GM12872 (cell line): ENCODE measurements around the gene RALGPS1.

Experiments used
- CTCF ChIP-seq: IDR thresholded peaks from 3 replicates; pipeline ENCODE4 v1.5.1; 2011; ENCODE audit warnings: low read depth, mild to moderate bottlenecking, low read length, moderate library complexity; ENCODE audit not compliant: insufficient read depth

RALGPS1 gene

DNA sequence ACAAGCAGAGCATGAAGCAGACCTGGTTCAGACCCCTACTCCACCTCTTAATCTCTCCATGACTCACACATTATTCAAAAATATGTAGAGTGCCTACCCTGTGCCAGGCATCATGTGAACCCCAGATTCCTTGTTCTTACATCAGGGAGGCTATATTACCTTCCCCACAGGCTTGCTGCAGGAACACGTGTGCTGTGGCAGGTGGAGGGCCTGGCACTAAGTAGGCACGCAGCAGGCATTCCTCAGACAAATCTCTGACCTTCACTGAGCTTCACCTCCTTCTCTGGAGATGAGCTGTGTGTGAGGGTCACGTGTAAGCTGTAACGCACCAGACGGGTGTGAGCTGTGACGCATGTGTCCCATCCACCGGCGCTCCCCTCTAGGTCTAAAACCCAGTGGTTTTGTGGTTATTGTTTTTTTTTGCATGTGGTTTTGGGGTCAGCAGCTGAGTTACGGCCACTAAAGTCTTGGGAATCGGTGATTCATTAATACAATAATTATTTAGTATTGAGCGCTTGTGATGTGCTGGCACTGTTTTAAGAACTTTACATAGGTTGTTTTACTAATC lies 177.5 kb downstream of the RALGPS1 start:
- TF ChIP-seq CTCF, result no peak

- TF ChIP-seq CTCF, result 0 out of 3 replicates have a peak, but pooled peaks have one; percentile 9
These were observed 178.9 kb downstream of the RALGPS1 start for GRCh38 chr9:127093319-127094020.

GRCh38 chr9:127095411-127095810 lies 180.8 kb downstream of the RALGPS1 start:
- TF ChIP-seq CTCF, result no peak

DNA sequence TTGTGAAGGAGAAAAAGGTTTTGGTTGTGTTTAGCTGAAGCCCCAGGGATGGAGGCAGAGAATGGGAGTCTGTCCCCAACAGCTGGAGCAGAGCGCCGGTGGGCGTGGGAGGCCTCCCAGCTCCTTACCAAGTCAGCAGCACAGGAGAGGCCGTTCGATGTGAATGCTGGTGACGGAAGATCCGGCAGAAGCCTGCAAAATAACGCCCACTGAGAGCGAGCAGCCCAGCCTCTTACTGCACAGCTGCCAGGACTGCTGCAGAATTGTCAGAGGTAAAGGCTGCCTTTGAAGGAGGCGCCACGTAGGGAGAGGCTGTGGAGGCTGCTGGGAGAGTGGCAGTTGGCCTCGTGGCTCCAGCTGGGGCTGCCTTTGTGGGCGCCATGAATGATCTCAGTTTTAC lies 181.6 kb downstream of the RALGPS1 start:
- no peak for TF ChIP-seq CTCF

DNA sequence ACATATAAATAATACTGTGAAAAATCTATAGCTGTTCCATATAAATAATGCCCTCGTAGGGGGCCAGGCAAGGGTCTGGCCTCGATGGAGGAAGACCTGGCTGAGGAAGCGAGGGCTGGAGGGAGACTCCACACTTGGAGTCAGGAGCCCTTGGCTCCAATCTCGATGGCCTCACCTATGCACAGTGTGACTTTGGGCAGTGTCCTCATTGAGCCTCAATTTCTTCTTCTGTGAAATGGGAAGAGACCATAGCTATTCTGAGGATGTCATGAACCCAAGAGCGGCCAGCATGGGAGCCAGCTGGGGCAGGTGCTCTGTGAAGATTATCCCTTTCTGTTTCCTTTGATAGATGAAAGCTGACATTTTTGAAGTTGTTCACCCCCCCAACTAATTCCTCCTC lies 183.1 kb downstream of the RALGPS1 start:
- TF ChIP-seq CTCF, result no peak

DNA sequence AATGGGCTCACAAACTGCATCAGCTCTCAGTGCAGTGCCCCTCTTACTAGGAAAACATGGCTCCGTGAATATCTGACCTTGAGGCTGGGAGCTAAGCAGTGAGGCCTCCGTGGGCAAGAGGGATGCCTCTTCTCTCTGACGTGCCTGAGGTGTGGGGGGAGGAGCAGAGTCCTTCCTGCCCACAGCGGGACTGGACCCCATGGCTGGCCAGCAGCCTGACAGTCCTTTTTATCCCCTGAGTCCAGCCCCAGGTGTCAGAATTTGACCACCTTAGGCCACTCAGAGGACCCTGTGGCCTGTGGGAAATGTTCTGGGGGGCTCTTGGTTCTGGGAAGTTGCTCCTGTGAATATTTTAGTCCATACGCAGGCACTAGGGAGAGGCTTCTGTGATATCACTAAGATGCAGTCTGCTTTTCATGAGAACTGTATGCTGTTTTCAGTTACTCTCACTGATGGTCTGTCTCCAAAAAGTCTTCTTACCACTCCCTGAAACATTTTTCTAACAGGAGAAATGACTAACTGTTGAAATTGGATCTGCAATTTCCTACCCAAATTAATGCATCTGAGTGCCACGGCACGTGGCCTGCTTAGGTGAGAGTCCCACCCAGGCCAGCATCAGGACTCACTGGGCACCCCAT lies 184.5 kb downstream of the RALGPS1 start:
- no peak for TF ChIP-seq CTCF

DNA sequence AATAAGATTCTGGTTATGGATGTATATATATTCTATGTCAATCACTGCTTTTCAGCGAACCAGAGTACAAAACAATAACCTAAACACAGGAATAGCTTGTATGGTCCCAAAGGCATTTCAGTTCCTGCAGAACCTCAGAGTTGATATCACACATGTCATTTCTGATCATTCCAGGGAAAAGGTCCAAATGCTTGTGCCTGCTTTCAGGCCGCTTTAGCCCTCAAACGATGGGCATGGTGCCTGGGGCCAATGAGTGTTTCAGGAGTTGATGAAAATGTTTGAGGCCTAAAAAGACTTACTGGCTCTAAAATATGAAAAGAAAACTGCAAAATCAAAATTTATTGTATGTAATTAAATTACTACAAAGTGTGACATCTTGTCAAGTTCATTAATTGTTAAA lies 185.1 kb downstream of the RALGPS1 start:
- TF ChIP-seq CTCF, result no peak
